Stimulated activated CD8-positive, alpha-beta memory T cell treated with anti-CD3 and anti-CD28 coated beads, Interleukin-15, amount 100 ng/mL, for 24 hours (primary cell): ENCODE data around the gene SH3TC2.

ENCODE experiments used
- DNase-seq: peaks from one replicate; pipeline ENCODE4 v3.0.0-alpha.2; 2020; ENCODE audit warnings: low read depth

The SH3TC2 gene

DNA sequence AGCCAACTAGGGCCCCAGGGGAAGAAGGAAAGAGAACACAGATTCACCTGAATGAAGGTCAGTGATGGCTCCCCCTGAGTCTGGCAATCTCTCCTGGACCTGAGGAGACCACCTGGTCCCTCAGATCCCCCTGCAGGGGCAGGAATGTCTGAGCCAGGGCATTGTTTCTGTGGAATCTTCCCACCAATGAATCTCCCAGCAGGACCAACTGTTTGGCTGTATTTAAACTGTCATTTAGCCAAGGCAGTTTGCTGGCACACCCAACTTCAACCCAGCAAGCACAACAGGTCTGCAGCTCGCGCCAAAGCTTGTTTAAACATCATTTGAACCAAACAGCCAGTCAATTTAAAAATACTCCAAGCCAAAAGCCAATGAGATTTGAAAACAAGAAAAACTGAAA is 92.6 kb downstream of the SH3TC2 start:
- no peak for DNase-seq

DNA sequence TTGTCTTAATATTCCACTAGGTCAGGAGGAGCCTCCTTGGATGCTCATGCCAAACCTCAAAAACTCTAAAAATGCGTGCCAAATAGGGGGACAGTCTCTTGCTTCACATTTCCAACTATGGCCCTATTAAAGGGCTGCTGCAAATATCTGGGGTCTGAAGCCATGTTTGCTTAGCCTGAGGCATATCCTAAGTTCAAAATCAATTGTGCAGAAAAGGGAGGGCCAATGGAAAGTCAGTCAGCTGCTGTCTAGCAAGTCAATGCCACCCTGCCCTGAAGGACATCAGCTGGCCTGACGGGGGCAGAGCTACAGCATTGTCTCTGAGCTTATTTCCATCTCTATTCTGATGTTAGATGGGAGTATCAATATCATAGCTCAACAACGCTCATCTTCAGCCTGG is 93.6 kb downstream of the SH3TC2 start:
- no peak for DNase-seq

DNA sequence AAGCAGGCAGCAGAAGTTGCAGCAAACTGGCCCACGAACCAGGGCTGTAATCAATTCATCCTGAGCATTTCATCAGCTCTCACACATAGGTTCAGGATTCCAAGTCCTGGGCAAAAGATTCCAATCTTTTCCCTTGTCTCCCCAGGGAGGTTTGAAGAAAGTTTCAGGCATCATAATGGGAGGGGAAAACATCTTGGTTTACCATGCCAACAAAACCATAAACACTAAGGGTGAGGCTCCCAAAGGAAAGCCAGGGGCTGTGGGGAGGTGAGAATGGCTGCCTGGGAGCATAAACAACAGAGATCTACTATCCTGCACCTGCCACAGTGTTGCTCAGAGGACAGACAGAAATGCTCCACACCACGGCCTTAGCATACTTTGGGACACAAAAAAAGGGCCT is 94.6 kb downstream of the SH3TC2 start:
- no peak for DNase-seq

DNA sequence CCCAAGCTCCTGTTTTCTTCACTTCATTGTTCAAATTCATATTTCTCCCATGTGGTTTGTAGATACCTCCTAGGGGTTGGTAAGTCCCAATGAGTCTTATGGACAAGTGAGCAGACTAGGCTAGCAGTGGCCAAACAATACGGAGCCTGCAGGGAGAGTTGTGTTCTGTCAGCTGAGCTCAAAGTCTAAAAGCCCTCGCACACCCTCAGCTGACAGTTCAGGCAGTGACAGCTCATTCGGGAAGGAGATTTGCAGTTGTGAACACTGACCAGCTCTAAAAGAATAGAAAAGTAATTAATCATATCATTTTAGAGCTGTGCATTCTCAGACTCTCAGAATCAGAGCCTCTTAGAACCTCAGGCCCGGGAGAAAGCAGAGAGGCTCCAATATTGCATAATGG is 95.1 kb downstream of the SH3TC2 start:
- no peak for DNase-seq

DNA sequence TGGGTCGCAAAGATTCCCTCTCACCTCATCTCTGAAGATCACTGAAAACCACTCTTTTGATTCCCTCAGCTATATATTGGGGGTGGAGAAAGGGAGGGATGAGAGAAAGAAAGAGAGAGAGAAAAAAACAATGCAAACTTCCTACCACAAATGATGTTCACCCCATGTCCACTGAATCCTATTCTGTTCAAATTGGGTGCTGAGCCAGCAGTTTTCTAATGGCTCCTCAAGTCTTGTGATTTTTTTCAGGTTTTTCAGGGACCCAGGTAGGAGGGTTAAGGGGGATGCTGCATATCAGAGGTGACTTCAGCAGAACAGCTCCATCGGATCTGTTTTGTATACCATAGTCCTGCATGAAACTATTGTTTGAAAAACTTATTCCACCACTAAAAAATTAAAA is 95.9 kb downstream of the SH3TC2 start:
- DNase-seq: no peak

DNA sequence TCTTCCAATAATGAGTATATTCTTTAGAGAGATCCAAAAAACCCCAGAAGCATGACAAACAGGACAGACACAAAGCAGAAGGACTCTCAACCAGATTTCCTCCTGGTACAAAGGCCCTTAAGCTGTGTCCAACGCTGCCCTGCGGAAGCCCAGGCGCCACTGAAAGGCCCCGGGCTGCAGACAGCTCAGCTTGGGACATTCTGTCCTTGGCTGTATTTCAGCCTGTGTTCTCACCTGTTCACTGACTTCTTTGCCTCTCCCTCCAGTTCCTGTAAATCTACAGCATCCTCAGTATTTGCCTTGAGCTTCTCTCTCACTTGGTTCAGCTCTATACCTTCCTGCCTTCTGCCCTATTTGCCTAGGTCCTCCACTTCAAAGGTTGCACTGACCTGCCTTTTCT is 96.5 kb downstream of the SH3TC2 start:
- no peak for DNase-seq

DNA sequence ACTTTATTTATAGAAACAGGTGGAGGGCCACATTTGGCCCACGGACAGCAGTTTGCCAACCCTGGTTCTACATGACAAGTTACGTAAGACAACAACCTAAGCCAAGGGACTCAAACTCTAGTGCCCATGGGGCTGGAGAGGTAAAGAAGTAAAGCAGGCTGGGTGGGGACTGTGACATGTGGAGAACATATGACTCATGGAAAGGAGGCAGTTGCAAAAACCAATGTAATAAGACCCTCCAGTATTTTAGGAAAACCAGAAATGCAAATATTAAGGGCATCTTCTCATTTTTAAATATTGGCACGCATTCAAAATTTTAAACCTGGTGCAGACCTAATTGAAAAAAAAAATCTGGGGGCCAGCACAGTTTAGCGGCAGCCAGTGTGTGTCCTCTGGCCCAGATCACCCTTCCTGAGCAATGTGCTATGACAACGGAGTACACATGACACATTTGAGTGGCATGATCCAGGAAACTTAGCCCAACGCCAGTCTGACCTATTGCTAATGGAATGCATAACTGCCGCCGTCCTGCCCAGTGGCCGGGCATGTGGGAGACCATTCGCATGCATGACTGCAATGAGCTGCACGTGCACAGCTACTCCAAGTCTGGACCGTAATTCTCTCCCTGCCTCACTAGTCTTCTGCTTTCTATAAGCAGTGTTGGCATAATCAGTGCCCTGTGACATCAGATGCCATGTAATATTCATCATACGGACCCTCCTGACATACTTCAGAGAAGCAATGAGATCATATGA is 97.2 kb downstream of the SH3TC2 start:
- no peak for DNase-seq

DNA sequence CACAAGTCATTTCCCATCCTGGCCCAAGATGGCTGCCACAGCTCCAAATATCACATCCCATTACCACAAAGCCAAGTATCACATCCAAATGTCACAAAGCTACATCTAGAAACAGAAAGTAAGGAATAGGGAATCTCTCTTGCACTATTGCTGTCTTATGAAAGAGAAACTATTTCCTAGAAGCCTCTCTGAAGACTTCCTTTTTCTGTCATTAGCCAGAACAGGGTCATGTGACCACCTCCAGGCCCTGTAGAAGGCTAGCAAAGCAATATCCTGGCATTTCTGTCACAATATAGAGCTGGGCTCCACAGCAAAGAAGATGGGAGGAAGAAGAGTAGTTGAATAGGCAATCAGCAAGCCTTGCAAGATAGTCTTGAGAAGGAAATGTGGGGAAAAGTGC is 99.2 kb downstream of the SH3TC2 start:
- DNase-seq: no peak

DNA sequence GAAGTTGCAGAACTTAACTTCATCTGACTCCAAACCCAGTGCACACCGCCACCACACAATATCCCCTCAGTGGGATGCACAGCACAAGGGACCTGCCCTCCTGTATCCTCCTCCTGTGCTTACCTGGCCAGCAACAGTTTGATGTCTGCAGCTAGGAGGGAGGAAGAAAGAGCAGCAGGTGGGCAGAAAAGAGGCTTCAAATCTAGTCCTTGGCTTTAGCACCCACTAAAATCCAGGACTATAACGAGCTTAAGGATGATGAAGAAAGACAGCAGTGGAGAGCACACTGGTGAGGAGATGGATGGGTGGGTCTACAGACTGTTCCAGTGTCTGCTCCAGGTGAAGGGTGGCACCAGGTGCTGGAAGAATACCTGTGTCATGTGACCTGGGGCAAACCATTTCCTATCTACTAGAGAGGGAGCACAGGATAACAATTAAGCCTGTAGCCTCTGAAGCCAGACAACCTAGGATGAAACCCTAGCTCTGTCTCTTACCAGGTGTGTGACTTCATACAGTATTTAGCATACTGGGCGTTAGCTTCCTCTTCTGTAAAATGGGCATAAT is 100.0 kb downstream of the SH3TC2 start:
- no peak for DNase-seq

DNA sequence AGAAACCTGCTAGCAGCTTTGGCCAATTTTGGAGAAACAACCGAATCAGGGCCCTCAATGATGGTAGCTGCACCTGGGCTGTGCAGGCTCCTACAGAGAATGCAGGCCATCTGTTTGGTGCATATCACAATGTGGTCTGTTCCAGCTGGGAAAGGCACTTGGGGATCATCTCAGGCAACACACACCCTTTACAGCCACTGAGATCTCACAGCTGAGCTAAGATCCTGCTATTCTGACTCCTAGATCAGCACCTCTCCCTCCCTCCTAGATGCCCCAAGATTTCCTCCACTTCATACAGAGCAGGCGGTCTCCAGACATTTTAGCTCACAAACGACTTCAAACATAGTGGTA is 100.7 kb downstream of the SH3TC2 start:
- DNase-seq: no peak

DNA sequence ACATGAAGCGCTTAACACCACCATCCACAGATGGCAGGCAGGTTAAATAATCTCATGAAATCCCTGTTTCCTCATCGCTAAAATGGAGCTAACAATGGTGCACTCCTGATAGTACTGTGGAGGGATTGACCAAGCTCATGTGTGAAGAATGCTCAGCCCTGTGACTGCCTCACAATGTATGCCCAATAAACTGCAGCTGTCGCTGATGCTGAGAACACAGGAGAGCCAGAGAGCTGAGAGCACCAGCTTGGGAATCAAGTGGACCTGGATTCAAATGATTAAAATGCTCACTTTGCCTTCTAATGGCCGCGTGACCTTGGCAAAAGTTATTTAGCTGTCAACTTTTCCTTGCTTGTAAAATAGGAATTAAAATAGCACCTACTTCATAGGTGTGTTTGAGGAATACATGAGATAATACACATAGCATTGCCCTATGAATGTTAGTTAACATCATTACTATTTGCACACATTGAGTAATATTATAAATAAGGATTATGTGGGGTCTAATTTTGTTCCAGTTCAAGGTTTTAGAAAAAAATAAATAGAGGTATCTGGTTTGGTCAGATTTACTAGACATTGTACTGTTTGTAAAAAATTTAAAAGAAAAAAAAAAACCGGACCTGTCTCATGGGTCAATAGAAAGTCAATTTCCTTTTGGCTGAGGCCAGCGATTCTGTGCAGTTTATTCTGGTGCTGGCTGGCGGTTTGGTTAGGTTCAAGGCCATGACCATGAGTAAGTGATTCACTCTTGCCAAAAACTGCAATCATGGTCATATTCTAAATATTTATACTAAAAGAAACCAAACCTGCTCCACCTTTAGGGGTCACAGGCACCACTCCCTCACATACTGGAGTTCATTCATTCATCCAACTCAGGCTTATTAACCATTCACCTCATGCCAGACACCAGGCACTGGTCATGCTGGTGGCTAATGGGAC is 101.3 kb downstream of the SH3TC2 start:
- DNase-seq: no peak

DNA sequence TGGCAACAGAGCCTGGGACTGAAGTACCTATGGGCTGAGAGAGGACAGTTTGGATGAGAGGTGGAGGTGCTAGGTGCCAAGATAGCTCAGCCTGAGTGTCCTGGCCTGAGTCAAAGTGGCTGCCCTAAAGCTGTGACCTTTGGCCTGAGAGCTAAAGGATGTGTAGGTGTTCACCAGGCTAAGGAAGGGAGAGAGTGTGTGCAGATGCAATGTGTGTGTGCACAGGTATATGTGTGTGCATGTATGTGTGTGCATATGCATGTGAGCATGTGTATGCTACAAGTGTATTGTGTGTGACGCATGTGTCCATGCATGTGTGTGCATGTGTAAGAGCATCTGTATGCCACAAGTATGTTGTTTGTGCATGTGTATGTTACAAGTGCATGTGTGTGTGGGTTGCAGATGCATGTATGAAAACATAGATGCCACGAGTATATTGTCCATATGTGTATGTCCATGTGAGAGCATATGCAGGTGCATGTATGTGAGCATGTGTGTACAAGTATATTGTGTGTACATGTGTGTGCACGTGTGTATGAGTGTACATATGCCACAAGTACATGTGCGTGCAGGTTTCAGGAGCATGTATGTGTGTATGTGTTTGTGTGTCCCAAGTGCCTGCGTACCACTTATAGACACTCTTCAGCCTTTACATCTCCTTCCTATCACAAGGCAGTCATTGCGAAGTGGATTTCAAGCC is 102.6 kb downstream of the SH3TC2 start:
- no peak for DNase-seq

DNA sequence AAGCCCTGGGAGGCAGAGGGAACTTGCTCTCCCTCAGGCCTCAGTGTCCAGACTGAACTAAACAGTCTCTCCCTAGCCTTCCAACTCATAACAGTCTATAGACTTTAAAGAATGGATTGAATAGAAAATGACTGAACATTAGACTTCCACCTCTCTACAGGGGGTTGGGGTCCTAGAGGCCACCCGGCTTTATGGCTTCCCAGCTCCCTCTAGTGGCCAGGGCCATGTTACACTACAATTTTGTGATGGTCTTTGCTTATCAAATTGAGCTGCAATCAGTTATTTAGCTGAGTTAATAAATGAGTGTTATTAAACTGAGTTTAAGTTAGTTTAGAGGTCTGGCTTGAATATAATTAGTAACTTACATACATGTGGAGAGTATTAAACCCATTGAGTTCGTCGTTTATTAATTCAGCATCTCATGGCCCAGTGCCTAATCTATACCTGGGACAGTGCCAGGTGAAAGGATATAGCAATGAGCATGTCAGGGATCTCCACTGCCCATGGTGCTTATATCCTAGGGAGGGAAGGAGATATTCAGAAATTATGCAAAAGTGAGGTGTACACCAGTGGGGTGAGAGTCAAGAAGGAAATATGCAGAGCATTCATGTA is 105.2 kb downstream of the SH3TC2 start:
- peak; percentile 5 for DNase-seq

DNA sequence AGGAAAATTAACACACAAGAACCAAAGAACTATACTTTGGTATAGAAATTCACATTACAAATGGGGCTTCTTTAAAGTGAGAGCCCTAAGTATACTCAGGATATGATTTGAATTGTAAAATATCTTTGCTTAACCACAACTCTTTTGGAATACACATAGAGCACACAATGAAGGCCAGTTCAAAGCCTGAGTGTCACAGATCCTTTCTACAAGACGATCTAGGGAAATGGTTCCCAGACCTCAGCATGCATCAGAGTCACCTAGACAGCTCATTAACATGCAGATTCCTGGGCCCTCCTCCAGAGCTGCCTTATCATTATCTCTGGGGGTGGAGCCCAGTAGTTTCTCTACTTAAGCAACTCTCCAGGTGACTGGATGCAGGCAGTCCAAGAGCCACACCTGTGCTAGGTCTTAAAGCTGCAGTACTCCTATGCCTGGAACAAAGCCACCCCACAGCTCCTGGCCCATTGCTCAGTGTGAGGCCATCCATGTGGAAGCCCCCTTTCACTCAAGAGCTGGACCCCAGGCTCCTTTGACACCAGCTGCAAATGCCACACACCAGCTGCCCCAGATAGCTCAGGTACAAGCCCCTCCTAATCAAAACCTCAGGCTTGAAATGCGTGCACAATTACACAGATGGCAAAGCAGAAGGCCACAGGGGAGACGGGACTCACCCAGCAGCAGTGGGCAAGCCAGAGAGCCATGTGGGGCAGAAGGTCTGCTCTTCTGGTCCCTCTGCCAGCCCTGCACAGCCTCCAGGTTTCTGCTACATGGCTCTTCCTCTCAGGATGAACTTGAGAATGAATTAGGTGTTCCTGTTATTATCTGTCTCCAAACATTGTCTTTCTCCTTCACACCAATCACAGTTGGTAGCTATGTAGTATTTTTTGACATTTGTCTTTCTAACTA is 106.1 kb downstream of the SH3TC2 start:
- no peak for DNase-seq
